DND-41 (cell line): Measurements from ENCODE around the gene TRAF2.

Experiments
- ATAC-seq: fragments of 200-7000 bp; cut with Tn5 transposase; 3 replicates; pipeline ENCODE4 v1.9.1; 2021; ENCODE audit warnings: low read depth; ENCODE audit not compliant: insufficient read depth
- DNase-seq: peaks from one replicate; pipeline ENCODE4 v3.0.0-alpha.2; 2020
- H2AFZ ChIP-seq: 2 replicates; pipeline ENCODE4 v1.6.0; 2012; ENCODE audit warnings: low read depth, low read length
- H3K27ac ChIP-seq: 2 replicates; pipeline ENCODE4 v1.5.1; 2012; ENCODE audit warnings: low read length, inconsistent platforms
- H3K27me3 ChIP-seq: fragments of 200-600 bp; sonication (generic); 2 replicates; pipeline ENCODE4 v1.6.0; 2012; ENCODE audit warnings: low read length, mild to moderate bottlenecking, inconsistent platforms; ENCODE audit not compliant: insufficient read depth, poor library complexity
- H3K36me3 ChIP-seq: 2 replicates; pipeline ENCODE4 v1.5.1; 2012; ENCODE audit warnings: low read length, inconsistent platforms; ENCODE audit not compliant: insufficient read depth
- H3K4me1 ChIP-seq: 2 replicates; pipeline ENCODE4 v1.5.1; 2012; ENCODE audit warnings: mild to moderate bottlenecking, low read length; ENCODE audit not compliant: insufficient read depth
- H3K4me2 ChIP-seq: 2 replicates; pipeline ENCODE4 v1.6.0; 2012; ENCODE audit warnings: mild to moderate bottlenecking, moderate library complexity, low read length, inconsistent platforms; ENCODE audit not compliant: insufficient read depth
- H3K4me3 ChIP-seq, 2 experiments: fragments of 200-600 bp in 1 of 2; shearing (Covaris generic) in 1 of 2; 2 replicates each; pipeline ENCODE4 v1.5.1; 2012 to 2016; ENCODE audit warnings: inconsistent platforms in 2 of 2, low read length in 2 of 2, mild to moderate bottlenecking in 2 of 2, low read depth in 1 of 2, moderate library complexity in 1 of 2
- H3K79me2 ChIP-seq: 2 replicates; pipeline ENCODE4 v1.6.0; 2012; ENCODE audit warnings: low read length, inconsistent platforms; ENCODE audit not compliant: insufficient read depth
- H3K9ac ChIP-seq: 2 replicates; pipeline ENCODE4 v1.6.0; 2012; ENCODE audit warnings: low read depth, mild to moderate bottlenecking, inconsistent platforms, low read length, moderate library complexity
- H3K9me3 ChIP-seq: 2 replicates; pipeline ENCODE4 v1.5.1; 2012; ENCODE audit warnings: low read length, moderate library complexity, mild to moderate bottlenecking, inconsistent platforms; ENCODE audit not compliant: insufficient read depth, severe bottlenecking
- H4K20me1 ChIP-seq: 2 replicates; pipeline ENCODE4 v1.6.0; 2012; ENCODE audit warnings: low read length; ENCODE audit not compliant: insufficient read depth
- CTCF ChIP-seq: IDR thresholded peaks from 2 replicates; pipeline ENCODE4 v1.5.1; 2012; ENCODE audit warnings: borderline replicate concordance, low read length, moderate library complexity, mild to moderate bottlenecking; ENCODE audit not compliant: poor library complexity, severe bottlenecking; ENCODE audit errors: extremely low read depth
- EZH2 ChIP-seq: IDR thresholded peaks from 3 replicates; pipeline ENCODE4 v1.6.1; 2012; ENCODE audit warnings: borderline replicate concordance, low read depth, mild to moderate bottlenecking, moderate library complexity, low read length, inconsistent platforms; ENCODE audit not compliant: severe bottlenecking

TRAF2 gene

GRCh38 chr9:136964833-136965422 is 78.6 kb downstream of the TRAF2 start:
- Histone ChIP-seq H3K4me3 (no peak overlapping the region), H3K36me3 (no peaks in the 10 kb centered on the region), H3K27ac (no peak overlapping the region), H3K4me1 (peaks cover 9% of the 10 kb centered on the region), H3K9me3 (no peaks in the 10 kb centered on the region), H3K9ac (no peak overlapping the region), H3K4me2 (no peak overlapping the region), H3K79me2 (no peaks in the 10 kb centered on the region), H2AFZ (no peak overlapping the region), H3K27me3 (peaks cover 8% of the 10 kb centered on the region), H4K20me1 (no peaks in the 10 kb centered on the region)
- no peak for DNase-seq
- ATAC-seq, result no peak
- no peak for TF ChIP-seq CTCF

GRCh38 chr9:136965771-136966484 is 79.6 kb downstream of the TRAF2 start:
- no peak overlapping the region for H2AFZ ChIP-seq
- TF ChIP-seq CTCF (no peak), EZH2 (no peak)
- H3K9ac ChIP-seq, result no peak overlapping the region
- H3K4me2 ChIP-seq, result 0 out of 2 replicates have a peak overlapping the region, but pooled peaks have one; percentile 12
- ATAC-seq (peak; percentile 71), DNase-seq (peak; percentile 54)
- no peak overlapping the region for H3K4me3 ChIP-seq
- no peaks in the 10 kb centered on the region for H3K9me3 ChIP-seq
- H3K27me3 ChIP-seq, result peaks cover 8% of the 10 kb centered on the region
- peaks cover 9% of the 10 kb centered on the region for H3K4me1 ChIP-seq
- H3K27ac ChIP-seq, result no peak overlapping the region
- H3K36me3 ChIP-seq, result no peaks in the 10 kb centered on the region
- no peaks in the 10 kb centered on the region for H4K20me1 ChIP-seq
- H3K79me2 ChIP-seq, result no peaks in the 10 kb centered on the region

- Histone ChIP-seq H3K4me2 (no peak overlapping the region), H3K27me3 (peaks cover 8% of the 10 kb centered on the region), H3K79me2 (no peaks in the 10 kb centered on the region), H3K9me3 (no peaks in the 10 kb centered on the region), H3K36me3 (no peaks in the 10 kb centered on the region), H2AFZ (no peak overlapping the region), H3K9ac (no peak overlapping the region), H3K4me1 (peaks cover 9% of the 10 kb centered on the region), H4K20me1 (no peaks in the 10 kb centered on the region), H3K27ac (no peak overlapping the region), H3K4me3 (no peak overlapping the region)
- DNase-seq (no peak), ATAC-seq (no peak)
- TF ChIP-seq CTCF (no peak), EZH2 (no peak)
Observed at GRCh38 chr9:136968333-136969127, 82.2 kb downstream of the TRAF2 start.
